SW480 (cell line): Measurements from ENCODE around the gene ERP27.

Experiments
- DNase-seq: peaks from one replicate; pipeline ENCODE4 v3.0.0-alpha.2; 2016; ENCODE audit warnings: low spot score

The ERP27 gene

DNA sequence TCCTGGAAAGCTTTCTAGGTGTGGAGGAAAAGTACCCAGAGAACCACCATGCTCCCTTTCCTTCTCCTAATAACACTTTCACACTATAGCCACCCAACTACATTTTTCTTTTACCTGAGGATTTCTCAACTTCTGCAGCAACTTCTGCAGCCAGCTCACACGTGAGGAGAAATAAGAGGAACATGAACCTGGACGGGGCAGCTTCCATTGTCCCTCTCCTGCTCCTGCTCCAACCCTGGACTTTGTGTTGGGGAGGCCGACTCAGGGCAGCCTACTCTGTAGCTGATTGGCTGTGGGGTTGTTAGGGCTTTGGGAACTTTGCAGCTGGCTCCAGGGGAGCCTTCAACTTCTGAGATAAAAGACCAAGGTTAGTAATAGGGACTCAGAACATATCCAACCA is at the start of gene ERP27:
Gene ERP27 (minus strand): TSS at position 237 of the 400 bp plus-strand sequence. CDS start 29 bp downstream, at position 208.
- DNase-seq: no peak

DNA sequence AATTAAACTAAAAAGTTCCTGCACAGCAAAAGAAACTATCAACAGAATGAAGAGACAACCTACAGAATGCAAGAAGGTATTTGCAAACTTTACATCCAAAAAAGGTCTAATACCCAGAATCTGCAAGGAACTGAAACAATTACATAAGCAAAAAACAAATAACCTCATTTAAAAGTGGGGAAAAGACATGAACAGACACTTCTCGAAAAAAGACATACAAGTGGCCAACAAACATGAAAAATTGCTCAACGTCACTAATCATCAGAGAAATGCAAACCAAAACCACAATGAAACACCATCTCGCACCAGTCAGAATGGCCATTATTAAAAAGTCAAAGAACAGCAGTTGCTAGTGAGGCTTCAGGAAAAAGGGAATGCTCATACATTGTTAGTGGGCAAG is 49.7 kb upstream of the ERP27 start:
- no peak for DNase-seq

DNA sequence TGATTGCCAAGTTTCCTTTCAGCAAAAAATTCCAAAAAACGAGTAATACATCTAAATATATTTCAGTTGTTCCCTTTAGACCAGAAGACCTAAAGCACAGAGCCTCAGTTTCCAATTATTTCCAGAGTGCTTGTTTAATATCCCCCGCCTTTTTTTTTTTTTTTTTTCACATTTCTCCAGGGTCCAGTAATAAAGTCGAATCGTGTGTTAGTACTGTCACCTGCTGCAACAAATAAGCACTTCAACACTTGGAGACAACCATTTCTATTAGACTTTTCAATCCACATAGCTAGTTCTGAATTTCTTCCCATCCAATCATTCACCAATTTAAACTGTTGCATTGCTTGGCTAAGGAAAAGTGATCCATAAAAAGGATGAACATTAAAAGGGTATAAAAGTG is 48.1 kb upstream of the ERP27 start:
- no peak for DNase-seq

DNA sequence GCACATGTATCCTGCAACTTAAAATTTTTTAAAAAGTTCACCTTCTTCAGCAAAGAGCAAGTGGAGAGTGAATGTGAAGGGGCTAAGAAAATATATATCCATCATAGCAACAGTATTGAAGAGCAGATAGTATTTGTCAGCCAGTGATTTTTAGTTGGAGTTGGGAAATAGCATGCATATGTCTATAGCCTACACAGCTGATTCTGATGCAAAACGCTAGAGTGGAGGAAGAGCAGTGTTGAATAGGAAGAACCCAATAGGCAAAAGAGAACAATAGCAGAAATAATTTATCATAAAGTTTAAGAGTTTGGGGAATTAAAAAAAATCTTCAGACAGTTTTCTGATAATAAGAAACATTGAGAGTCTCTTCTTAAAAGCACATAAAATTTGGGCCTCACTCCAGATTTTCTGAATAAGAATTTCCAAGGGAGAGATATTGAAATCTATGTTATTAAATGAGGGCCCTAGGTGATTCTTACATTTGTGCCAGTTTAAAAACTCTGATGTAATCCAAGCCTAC is 46.5 kb upstream of the ERP27 start:
- no peak for DNase-seq

DNA sequence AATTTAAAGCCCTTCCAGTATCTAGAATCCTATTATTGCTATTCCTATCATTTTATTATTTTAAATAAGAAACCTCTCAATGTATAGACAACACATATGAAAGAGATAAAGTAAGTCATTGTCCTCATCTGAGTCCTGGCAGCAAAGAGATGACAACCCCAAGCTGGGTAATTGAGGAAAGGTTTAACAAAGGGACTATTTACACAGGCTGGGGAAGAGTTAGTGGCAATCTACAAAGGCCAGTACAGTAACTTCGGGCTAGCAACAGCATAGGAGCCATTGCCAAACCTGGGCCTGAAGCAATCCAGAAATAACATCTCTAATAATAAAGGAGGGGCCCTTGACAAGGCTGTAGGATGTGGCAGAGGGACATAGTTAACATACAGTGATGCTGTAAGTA is 45.7 kb upstream of the ERP27 start:
- DNase-seq: no peak

DNA sequence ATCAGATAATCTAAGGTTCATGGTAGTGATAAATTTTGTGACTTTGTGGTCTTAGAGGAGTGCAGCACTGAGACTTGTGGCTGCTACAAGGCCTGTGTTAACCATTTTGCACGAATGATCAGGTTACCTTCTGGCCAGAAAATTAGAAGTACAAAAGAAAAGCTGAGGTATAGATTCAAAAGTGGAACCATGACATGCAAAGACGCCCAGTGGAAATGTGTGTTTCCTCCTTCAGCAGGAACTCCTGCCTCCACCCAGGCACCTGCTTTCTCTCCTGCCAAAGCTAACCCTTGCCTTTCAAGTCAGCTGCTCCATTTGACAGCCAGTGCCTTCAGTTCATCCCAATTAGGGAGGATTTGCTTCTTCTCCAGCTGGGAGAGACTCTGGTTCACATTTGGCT is 44.7 kb upstream of the ERP27 start:
- DNase-seq: no peak

DNA sequence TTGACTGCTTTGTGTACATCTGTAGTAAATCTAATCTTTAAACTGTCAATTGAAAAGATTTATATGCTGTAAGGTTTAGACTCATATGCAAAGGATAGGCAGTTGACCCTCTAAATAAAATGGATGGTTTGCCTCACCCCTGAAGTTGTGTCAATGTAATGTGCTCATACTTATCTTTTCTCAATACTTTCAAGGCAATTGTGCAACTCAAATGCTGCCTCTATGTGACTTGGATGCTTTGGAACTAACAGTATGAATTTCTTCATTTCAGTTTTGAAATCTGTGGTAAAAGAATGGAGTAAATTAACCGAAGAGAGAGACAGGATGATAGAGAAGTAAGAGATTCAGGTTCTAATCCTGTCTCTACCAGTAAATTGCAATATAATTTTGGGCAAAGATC is 44.2 kb upstream of the ERP27 start:
- DNase-seq: no peak

DNA sequence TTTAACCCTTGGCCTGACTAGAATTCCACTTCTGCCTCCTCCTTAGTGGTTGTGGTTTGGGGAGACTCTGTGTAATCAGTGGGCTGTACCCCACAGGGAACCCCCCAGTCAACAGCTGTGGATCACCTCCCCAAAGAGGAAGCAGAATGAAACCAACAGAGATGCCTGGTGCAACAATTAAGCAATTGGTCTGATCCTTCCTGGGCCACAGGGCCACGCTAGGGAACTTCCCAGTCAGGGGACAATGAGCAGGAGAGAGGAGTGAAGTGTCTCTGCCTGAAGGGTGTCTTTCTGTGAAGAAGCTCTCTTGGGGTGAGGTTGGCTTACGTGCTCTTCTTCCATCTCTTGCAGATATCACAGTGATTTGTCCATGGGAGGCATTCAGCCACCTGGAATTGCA is 42.7 kb upstream of the ERP27 start:
- DNase-seq: no peak

DNA sequence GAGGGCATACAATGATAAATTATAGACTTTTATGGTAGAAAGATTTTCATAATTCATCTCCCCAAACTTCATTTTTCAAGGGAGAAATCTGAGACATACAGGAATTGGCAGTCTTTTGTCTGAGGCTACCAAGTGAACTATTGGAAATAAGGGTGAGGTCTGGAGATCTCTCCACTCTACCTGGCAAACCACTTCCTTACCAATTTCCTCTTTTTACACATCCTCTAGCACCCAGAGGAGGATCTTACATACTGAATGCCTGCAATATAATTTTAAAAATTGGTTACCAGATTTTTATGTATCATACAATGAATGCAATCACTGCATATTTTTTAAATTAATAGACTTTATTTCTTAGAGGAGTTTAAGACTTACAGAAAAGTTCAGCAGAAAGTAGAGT is 41.1 kb upstream of the ERP27 start:
- DNase-seq: no peak

DNA sequence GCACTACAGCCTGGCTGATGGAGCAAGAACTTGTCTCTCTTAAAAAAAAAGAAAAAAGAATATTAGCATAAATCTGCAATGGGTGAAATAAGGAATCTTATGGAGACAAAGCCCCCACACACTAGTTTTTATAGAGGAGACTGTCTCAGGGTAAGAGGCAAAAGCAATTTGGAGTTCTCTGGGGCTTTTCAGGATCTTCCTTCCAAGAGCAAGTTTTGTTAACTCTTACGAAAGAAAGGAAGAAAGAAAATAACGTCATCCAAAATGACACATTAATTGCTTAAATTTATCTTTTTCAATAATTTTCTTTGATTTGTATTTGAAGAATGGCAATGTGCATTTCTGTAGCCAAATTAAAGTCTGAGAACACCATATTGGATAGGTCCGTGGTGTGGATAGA is 38.3 kb upstream of the ERP27 start:
- no peak for DNase-seq

DNA sequence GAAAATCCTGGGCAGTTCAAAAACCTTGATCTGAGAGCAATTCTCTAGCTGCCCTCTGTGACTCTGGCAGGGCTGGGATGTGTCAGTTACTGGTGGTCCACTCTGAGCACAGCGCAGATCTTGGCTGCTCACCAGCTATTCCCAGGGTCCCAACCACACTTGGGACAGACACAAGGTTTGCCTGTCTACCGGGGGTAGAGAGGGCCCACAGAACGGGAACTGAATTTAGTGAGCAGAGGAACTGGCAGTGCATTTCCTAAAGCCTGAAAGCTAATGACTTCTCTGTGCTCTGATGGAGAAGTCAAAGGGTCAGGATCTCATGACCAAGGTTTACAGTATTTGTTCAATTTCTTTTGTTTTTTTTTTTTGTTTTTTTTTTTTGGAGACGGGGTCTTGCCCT is 37.1 kb upstream of the ERP27 start:
- DNase-seq: no peak

DNA sequence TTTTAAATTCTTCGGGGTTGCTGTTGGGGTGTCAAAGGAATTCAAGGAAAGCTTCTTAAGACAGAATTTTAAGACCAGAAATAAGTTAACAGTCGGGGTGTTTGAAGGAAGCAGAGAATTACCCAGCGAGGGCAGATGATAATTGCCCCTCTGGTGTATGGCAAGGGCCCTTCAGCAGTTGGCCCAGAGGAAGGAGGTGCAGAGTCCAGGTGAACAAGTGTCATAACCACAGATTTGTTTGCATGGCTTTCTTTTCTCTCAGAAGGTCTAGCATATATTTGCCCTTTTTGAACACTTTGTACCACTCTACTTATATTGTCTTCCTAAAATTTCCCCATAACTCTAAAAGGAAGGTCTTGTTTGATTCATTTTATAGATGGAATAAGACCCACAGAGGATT is 36.3 kb upstream of the ERP27 start:
- DNase-seq: no peak

DNA sequence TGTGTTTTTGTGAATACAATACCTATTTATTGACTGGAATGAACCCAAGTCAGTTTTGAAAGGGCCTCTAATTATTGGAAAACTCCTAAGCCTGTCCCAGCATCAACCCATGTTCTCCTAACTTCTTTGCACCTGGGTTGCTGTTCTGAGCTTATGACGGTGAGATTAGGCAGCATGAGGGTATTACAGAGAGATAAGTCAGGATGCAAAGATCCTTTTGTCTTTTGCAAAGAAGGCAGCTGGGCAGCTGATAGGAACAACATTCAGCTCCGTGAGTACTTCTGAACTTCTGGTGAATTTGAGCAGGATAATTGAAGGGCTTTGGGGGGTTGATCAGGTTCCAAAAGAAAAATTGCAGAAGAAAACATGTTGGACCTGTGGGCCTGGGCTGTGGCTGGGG is 34.5 kb upstream of the ERP27 start, which contains the start of gene PDE6H:
Gene PDE6H (plus strand): TSS at position 227 of the 400 bp plus-strand sequence. CDS start 4,971 bp downstream, outside the sequence.
- DNase-seq: no peak

DNA sequence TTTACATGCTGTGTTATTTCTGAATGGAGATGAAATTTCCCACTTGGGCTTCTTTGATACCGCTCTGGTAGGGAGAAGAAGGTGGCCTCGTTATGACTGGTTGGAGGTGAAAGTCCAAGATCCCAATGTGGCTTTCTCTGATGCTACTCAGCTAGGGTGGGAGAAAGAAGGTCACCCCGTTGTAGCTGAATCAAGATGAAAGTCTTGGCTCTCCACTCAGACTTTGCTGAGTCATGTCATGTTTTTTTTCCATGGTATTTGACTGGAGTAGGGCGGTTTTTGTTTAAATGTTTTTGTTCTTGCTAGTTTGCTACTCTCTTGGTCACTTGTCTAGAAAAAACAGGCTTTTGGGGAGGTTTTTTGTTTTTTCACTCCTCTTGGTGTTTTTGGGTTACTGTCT is 32.1 kb upstream of the ERP27 start:
- no peak for DNase-seq

DNA sequence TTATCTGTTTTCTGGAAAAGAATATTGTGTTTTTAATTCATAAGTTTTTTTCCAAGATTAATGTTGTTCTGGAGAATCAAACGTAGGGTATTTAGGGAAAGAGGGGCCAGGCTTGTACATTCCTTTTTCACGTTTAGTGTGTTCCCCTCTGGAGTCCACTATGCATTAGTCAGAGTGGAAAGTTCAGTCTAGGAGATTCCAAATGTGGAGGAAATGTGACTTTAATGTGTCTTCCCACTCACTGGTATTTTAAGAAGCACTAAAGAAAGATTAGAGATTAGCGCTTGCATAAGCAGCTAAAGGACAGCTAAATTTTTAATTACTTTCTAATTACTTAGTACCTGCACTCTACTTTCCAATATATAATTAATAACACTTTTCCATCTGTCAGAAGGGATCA is 30.1 kb upstream of the ERP27 start:
- DNase-seq: no peak

DNA sequence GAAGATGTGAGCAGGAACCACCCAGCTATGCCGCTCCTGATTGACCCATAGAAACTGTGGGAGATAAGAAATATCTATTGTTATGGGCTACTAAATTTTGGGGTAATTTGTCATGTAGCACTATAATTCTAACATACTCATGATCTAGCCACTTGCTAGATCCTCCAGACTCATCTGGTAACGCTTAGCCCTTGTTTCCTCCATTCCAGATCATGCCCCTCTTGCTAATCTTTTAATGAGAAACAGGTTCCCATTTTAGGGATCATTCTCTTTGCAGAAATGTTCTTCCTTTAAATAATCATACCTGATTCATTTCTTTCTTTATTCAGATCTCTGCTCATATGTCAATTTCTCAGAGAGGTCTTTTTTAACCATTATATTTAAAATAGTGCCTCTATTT is 26.9 kb upstream of the ERP27 start:
- DNase-seq: no peak

DNA sequence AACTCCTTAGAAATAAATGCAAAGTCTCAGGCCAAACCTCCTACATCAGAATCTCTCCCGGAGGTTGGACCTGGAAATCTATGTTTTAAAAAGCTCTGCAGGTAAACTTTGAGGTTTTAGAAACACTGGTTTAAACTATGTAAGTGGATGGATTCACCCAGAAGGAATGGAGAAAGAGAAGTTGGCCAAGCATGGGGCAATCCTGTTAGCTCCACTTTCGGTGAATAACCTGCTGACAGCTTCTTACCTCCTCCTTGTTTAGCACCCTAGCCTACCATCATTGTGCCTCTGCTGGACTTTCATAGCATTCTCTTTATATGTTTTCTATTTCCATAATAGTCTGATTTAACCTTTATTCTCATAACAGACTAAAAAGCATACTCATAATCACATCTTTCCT is 26.1 kb upstream of the ERP27 start:
- no peak for DNase-seq

DNA sequence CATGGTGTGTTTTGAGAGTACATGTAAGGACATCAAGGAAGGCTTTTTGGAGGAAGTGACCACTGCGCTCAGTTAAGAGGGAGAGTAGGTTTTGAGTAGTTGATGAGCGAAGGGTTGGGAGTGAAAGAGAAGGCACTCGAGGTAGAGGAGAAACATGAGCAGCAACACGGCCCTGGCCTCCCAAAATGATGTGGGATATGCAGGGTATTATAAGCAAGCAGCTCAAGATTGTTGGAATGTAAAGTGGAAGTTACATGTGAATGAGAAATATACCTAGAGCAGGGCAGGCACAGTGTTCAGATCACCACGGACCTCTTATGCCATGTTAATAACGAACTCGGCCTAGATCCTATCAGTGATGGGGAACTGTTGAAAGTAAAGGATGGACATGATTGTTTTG is 25.2 kb upstream of the ERP27 start:
- DNase-seq: no peak

DNA sequence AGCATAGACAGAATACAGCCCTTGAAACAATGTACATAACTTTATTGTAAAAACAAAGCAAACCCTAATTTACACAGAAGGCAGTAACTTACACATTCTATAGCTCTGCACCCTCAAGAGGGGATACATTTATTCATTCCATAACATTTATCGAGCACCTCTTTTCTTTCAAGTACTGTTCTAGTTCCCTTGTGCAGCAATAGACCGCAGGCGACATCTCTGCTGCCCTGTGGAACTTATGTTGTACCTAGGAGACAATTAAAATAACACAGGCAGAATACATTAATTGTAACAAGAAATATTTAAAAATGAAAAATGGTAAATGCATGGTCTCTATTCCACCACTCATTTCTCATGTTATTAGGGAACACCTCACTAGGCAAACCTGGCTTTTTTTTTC is 24.5 kb upstream of the ERP27 start:
- no peak for DNase-seq

DNA sequence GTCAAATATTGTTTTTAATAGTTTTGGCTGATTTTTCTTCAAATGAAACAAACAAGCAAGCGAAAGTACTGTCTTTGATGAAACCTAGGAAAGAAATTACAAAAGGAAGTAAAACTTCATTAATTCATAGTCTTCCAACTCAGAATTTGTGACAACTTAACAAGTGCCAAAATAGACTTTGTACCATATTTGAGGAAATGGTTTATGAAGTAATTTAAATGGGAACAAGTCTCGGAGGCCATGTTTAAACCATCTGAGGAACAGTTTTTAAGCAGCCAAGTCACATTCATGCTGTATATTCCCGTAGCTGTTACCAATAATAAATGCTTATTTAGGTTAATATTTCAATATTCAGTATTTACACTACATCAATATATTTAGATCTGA is 23.8 kb upstream of the ERP27 start:
- no peak for DNase-seq

DNA sequence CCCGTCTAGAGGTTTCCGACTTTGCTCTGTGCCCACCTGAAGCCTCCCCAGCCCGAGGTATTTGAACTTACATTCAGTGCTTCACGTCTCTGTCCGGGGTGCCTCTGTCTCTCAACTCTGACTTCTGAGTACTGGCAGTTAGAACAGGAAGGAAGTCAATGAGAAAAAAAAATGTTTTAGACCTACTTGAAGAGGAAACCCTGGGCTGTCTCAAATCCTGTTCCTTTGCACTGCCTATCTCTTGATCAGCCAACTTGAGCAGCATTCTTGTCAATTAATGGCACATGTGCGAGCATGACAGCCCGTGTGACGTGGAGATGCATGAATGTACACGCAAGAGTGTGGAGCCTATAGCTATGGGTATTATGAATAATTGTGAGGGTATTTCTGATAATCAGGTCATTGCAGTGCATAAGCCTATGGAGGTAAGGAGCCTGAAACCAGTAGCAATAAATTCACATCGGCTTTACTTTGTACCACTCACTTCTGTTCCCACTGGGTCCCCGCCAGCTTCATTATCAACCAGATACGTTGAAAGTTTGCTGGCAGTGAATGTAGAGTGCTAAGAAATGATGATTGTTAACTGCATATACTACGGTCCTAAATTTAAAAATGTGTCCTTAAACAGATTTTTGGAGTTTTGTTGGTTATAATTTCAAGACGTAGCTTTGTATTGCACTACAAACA is 23.3 kb upstream of the ERP27 start, which contains the start of gene ARHGDIB:
Gene ARHGDIB (minus strand): TSS at position 136 of the 687 bp plus-strand sequence. CDS start 10,889 bp downstream, outside the sequence.
- DNase-seq: no peak

DNA sequence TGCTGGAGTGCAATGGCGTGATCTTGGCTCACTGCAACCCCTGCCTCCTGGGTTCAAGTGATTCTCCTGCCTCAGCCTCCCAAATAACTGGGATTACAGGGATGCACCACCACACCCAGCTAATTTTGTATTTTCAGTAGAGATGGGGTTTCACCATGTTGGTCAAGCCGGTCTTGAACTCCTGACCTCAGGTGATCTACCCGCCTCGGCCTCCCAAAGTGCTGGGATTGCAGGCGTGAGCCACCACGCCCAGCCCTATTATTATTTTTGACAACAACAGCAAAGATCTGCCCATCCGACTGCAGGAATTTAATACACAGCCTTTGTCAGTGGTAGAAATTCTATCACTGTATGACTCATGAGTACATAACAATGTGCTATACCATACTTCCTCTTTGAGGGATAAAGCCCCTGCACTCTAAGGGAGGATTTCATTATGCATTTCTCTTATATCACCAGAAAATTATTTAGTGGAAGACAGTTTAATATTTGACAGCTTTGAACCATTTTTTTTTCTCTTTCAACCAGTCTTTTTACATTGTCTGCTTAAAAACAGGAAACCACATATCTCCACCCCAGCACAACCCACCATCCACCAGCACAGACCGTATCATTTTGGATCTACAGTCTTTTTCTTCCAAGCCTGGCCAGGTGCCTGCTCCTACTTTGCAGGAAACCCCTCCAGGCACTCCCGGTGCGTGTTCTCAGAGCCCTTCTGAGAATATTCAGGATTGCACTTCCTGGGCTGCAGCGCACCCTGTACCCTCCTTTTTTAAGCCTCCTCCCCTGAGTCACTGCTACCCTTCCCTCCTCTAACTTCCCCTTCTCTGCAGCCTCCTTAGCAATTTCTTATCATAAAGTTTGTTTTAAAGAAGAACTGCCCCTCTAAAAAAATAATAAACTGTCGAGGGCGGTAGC is 22.5 kb upstream of the ERP27 start:
- DNase-seq: no peak

DNA sequence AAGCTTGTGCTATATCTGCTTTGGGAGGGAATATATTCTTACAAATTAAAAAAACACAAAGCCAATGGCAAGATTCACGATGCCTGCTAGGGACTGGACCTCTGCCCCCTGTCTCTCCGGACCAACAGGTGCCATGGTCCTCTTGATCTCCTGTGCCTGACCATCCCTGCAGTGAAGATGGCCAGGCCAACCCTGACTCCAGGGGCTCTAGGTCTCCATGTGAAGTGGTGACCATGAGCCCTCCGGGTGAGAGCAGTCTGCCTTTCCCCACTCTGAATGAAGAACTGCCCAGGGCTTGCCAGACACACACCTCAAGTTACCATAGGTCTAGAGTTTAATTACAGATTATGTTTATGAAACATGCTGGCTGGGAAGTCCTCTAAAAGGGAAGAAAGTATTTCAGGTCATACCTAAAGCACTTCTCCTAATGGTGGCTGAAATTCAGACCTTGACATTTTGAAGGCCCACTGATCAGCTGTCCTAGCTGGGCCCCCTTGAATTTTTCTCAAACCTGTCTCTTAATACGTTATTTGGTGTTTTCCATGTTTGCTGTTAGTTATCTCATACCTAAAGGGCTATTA is 21.7 kb upstream of the ERP27 start:
- DNase-seq: no peak
